ENCODE data around the gene XCL2. TPM values are rescaled to one million over a fixed set of nuclear protein-coding genes. Genes with fewer than 3 reads are reported as not detected.
A peak's percentile ranks its signal among the peaks of the same experiment; 100 is the strongest.
"Not testable (repeated sequence)": the region's sequence is repeated elsewhere in the genome, so short reads cannot be mapped to it uniquely, and the experiment has no call there.

The XCL2 gene
- total and polyA plus RNA-seq, 8 donors = 0.35 to 25.4 TPM; not detected in 6

GRCh38 chr1:168585937-168586336, 42.1 kb upstream of the XCL2 start:
- Histone ChIP-seq H3K27me3 (no peaks in the 10 kb centered on the region), H3K27ac (no peak overlapping the region), H3K4me1 (no peaks in the 10 kb centered on the region), H3K9me3 (no peaks in the 10 kb centered on the region), H3K36me3 (no peaks in the 10 kb centered on the region), H3K4me3 (no peak overlapping the region)
- no peak for DNase-seq
- intact Hi-C loops (cut with DNase I; ENCODE audit: low total_unique reads) = no loop called here
- 48 to 100% (median 94%) methylated on average over 1 of the region's 1 CpG for WGBS, 5 donors
- TF ChIP-seq POLR2AphosphoS5 (IDR thresholded peaks at IDR 0.05) (no peak), EP300 (IDR thresholded peaks at IDR 0.05) (no peak), POLR2A (IDR thresholded peaks at IDR 0.05) (no peak)
- TF ChIP-seq, protein P1, sequence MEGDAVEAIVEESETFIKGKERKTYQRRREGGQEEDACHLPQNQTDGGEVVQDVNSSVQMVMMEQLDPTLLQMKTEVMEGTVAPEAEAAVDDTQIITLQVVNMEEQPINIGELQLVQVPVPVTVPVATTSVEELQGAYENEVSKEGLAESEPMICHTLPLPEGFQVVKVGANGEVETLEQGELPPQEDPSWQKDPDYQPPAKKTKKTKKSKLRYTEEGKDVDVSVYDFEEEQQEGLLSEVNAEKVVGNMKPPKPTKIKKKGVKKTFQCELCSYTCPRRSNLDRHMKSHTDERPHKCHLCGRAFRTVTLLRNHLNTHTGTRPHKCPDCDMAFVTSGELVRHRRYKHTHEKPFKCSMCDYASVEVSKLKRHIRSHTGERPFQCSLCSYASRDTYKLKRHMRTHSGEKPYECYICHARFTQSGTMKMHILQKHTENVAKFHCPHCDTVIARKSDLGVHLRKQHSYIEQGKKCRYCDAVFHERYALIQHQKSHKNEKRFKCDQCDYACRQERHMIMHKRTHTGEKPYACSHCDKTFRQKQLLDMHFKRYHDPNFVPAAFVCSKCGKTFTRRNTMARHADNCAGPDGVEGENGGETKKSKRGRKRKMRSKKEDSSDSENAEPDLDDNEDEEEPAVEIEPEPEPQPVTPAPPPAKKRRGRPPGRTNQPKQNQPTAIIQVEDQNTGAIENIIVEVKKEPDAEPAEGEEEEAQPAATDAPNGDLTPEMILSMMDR (IDR thresholded peaks at IDR 0.05) = no peak

GRCh38 chr1:168585191-168585590, 41.4 kb upstream of the XCL2 start:
- Histone ChIP-seq H3K4me1 (no peaks in the 10 kb centered on the region), H3K27ac (peak overlapping the region in 1 of 5 donors; percentile 9), H3K27me3 (no peaks in the 10 kb centered on the region), H3K4me3 (no peak overlapping the region), H3K36me3 (no peaks in the 10 kb centered on the region), H3K9me3 (no peaks in the 10 kb centered on the region)
- DNase-seq = no peak
- 63 to 90% (median 86%) methylated on average over 3 of the region's 3 CpGs for WGBS, 5 donors
- intact Hi-C loops (cut with DNase I; ENCODE audit: low total_unique reads) = no loop called here
- TF ChIP-seq, protein P1 (IDR thresholded peaks at IDR 0.05) = no peak
- TF ChIP-seq EP300 (IDR thresholded peaks at IDR 0.05) = no peak
- TF ChIP-seq POLR2A (IDR thresholded peaks at IDR 0.05) = no peak
- TF ChIP-seq POLR2AphosphoS5 (IDR thresholded peaks at IDR 0.05) = no peak

DNA sequence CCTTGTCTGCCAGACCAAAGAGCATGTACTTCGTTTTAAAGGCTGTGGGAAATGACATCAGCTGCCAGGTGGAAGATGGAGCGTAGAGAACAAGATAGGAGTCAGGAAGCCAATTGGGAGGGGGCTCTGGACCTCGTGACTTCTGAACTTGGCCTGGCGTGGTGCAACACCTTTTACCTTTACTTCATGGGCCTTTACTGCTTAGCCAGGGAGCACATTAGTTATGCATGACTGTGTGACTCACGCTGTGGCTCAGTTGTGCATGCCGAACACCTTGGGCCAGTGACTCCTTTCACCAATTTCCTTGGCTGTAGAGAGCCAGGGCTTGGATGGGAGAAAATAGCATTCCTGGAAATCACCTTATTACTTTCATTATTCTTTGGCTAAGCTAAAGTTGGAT, 39.8 kb upstream of the XCL2 start:
- Histone ChIP-seq H3K27ac (no peak overlapping the region), H3K4me3 (no peak overlapping the region), H3K36me3 (no peaks in the 10 kb centered on the region), H3K4me1 (no peaks in the 10 kb centered on the region), H3K9me3 (no peaks in the 10 kb centered on the region), H3K27me3 (no peaks in the 10 kb centered on the region)
- intact Hi-C loops (cut with DNase I; ENCODE audit: low total_unique reads) = no loop called here
- WGBS, 5 donors = 77 to 95% (median 89%) methylated on average over 6 of the region's 6 CpGs
- no peak for DNase-seq
- TF ChIP-seq, protein P1 (IDR thresholded peaks at IDR 0.05) = no peak
- no peak for TF ChIP-seq EP300 (IDR thresholded peaks at IDR 0.05)
- TF ChIP-seq POLR2A (IDR thresholded peaks at IDR 0.05) = no peak
- TF ChIP-seq POLR2AphosphoS5 (IDR thresholded peaks at IDR 0.05) = no peak

- no peaks in the 10 kb centered on the region for H3K36me3 ChIP-seq
- DNase-seq = no peak
- TF ChIP-seq EP300 (IDR thresholded peaks at IDR 0.05) = no peak
- no peak for TF ChIP-seq POLR2AphosphoS5 (IDR thresholded peaks at IDR 0.05)
- H3K4me1 ChIP-seq = no peaks in the 10 kb centered on the region
- intact Hi-C loops (cut with DNase I; ENCODE audit: low total_unique reads) = no loop called here
- 53 to 69% (median 65%) methylated on average over 6 of the region's 6 CpGs for WGBS, 5 donors
- H3K4me3 ChIP-seq = no peak overlapping the region
- H3K27ac ChIP-seq = no peak overlapping the region
- H3K27me3 ChIP-seq = no peaks in the 10 kb centered on the region
- H3K9me3 ChIP-seq = no peaks in the 10 kb centered on the region
These were observed 39.0 kb upstream of the XCL2 start for GRCh38 chr1:168582688-168583336.

- intact Hi-C loops (cut with DNase I; ENCODE audit: low total_unique reads) = no loop called here
- H3K27me3 ChIP-seq = no peaks in the 10 kb centered on the region
- H3K36me3 ChIP-seq = no peaks in the 10 kb centered on the region
- no peaks in the 10 kb centered on the region for H3K4me1 ChIP-seq
- DNase-seq = no peak
- TF ChIP-seq EP300 (IDR thresholded peaks at IDR 0.05) (no peak), POLR2AphosphoS5 (IDR thresholded peaks at IDR 0.05) (no peak), POLR2A (IDR thresholded peaks at IDR 0.05) (no peak)
- TF ChIP-seq, protein P1 (IDR thresholded peaks at IDR 0.05) = no peak
- H3K4me3 ChIP-seq = no peak overlapping the region
- no peaks in the 10 kb centered on the region for H3K9me3 ChIP-seq
- no peak overlapping the region for H3K27ac ChIP-seq
- WGBS, 5 donors = 73 to 88% (median 84%) methylated on average over 4 of the region's 4 CpGs
These were observed 38.2 kb upstream of the XCL2 start for GRCh38 chr1:168581817-168582572.

- H3K4me1 ChIP-seq; H3K4me3 ChIP-seq; H3K27me3 ChIP-seq; H3K27ac ChIP-seq; DNase-seq; intact Hi-C loops (cut with DNase I; ENCODE audit: low total_unique reads); H3K9me3 ChIP-seq; H3K36me3 ChIP-seq: not testable (repeated sequence)
- WGBS, 5 donors = 80 to 91% (median 89%) methylated on average over 7 of the region's 7 CpGs
These were observed 37.2 kb upstream of the XCL2 start for GRCh38 chr1:168580991-168581390.

DNA sequence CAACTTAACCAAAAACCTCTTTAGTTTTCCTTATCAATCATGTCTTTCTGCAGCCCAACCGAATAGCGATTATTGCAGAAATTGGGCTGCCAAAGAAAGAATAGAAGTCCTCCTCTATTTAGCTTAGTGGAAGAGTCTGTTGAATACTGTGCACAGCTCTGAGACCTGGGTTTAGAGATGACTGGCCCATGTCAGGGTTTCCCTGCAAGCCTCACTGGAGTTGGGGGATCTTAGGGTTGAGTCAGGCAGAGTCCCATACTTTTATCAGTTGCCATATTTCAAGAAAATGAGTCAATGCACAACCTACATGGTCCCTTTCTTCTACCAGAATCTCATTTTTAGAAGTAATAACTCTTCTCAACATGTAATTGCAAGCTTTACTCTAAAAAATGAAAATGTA, 36.5 kb upstream of the XCL2 start:
- 84 to 100% (median 87%) methylated on average over 2 of the region's 2 CpGs for WGBS, 5 donors
- H3K36me3 ChIP-seq; DNase-seq; H3K27ac ChIP-seq; intact Hi-C loops (cut with DNase I; ENCODE audit: low total_unique reads); H3K27me3 ChIP-seq; H3K4me3 ChIP-seq; H3K4me1 ChIP-seq; H3K9me3 ChIP-seq: not testable (repeated sequence)

All from stomach (tissue), 9 donors.